Measurements from ENCODE around the gene HGS.
A peak's percentile ranks its signal among the peaks of the same experiment; 100 is the strongest.

The HGS gene

DNA sequence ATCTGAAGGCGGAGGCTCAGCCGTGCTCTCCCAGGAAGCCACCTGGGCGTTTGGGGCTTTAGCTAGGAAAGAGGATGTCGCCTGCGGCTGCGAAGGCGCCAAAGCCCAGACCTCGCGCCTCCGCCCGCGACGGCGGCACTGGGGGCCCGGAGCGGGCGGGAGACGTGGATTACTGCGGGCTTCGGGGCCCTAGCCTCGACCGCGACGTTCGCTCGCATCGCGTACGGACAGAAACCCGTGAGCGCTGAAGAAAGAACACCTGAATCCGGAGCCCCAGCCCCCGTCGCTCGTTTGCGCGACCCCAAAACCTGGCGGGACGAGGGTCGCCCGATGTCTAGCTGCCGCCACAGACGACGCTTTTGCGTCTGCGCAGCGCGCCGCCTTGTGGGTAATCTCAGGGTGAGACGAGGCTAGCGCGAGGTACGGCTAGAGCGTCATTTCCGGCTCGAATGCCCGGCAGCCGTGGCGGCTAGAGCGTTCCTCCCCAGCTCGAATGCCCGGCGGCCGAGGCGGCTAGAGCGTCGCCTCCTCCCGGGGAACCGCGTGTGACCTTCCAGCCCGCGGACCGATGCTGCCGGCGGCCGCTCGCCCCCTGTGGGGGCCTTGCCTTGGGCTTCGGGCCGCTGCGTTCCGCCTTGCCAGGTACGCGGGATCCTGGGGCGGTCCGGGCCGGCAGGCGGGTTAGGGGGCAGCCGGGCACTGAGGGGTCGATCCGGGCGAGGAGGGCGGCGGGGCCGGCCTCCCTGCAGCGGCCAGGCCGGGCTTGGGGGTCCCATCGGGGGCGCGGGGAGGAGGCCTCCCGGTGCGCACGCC lies 19.3 kb downstream of the HGS start, which contains the start of gene MRPL12:
Gene MRPL12 (plus strand): TSS at position 434 of the 813 bp plus-strand sequence. CDS start 135 bp downstream, at position 569.
- H3K4me3 ChIP-seq (ENCODE audit: low read depth, low read length) = peak within 1 kb of the TSS; percentile 95
- no peaks in the 10 kb centered on the region for H3K9me3 ChIP-seq (ENCODE audit: control insufficient read depth, insufficient read depth, low read length)
- peaks cover 52% of the 10 kb centered on the region for H3K36me3 ChIP-seq (ENCODE audit: control insufficient read depth, insufficient read depth, low read length)
- no peaks in the 10 kb centered on the region for H3K4me1 ChIP-seq (ENCODE audit: control insufficient read depth, insufficient read depth, low read length)
- no peaks in the 10 kb centered on the region for H3K27me3 ChIP-seq (ENCODE audit: control insufficient read depth, insufficient read depth, low read length)
- H3K9ac ChIP-seq (ENCODE audit: low read depth, low read length) = peak within 1 kb of the TSS; percentile 98

DNA sequence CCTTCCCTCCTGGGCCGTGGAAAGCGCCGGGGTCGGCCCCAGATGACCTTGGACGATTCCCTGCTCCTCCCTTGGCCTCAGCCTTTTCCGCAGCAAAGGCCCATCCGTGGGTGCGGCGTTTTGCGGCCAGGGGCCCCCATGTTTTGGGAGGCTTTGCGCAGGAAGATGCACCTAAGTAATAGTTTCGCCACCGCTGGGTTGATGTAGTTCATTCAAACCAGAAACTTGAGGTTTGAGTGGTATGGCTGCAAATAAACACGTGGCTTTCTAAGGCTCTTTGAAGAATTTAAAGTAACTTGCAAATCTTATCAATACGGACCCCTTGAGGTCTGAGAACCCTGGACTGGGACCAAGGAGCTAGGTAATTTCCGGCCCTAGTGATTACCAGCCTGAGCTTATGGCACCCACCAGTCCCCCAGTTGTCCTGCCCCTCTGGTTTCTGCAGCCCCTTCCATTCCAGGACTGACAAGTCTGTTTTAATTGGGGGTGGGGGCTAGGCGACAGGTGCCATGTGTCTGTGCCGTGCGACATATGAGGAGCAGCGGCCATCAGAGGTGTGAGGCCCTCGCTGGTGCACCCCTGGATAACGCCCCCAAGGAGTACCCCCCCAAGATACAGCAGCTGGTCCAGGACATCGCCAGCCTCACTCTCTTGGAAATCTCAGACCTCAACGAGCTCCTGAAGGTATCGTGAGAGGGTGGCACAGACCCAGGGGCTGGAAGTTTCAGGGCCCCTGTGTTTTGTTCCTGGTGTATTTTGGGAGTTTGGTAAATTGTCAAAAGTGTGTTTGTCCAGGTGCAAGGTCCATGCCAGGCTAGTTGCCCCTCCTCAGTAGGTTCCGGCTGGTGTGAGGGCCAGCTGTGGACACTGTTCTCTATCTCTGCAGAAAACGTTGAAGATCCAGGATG lies 20.2 kb downstream of the HGS start:
- Histone ChIP-seq H3K9ac (ENCODE audit: low read depth, low read length) (peak overlapping the region; percentile 98), H3K9me3 (ENCODE audit: control insufficient read depth, insufficient read depth, low read length) (no peaks in the 10 kb centered on the region), H3K27me3 (ENCODE audit: control insufficient read depth, insufficient read depth, low read length) (no peaks in the 10 kb centered on the region), H3K4me3 (ENCODE audit: low read depth, low read length) (peak overlapping the region; percentile 95), H3K4me1 (ENCODE audit: control insufficient read depth, insufficient read depth, low read length) (no peaks in the 10 kb centered on the region), H3K36me3 (ENCODE audit: control insufficient read depth, insufficient read depth, low read length) (peaks cover 50% of the 10 kb centered on the region)

DNA sequence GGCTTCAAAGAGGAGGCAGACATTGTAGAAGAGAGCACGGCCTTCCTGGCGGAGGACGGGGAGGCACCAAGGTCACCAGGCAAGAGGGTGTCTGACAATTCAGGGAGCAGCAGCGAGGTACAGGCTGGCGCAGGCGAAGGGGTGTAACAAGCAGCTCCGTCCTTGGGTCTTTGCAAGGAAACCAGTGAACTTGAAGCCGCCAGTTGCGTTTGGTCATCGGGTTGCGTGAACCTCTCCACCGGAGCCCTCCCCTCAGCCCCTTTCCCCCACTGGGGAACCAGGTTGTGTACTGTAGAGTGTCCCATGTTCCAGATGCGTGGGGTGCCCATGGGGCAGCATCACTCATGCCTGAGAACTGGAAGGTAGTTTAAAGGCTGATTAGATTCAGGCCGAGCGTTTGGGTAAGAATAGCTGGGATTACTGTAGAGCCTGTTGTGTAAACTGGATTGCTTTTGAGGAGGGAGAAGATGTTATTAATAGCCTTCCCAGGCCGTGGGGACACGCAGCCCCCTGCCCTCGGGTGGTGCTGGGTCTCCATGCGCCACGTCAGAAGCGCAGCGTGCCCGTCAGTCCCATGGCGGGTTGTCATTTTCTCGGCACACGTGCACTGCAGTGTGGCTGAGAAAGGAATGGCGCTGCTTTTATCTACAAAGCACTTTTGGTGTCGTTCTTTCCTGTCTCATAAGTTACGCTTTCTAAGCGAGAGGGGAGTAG lies 21.9 kb downstream of the HGS start:
- no peak overlapping the region for H3K4me3 ChIP-seq (ENCODE audit: low read depth, low read length)
- no peak overlapping the region for H3K9ac ChIP-seq (ENCODE audit: low read depth, low read length)
- H3K9me3 ChIP-seq (ENCODE audit: control insufficient read depth, insufficient read depth, low read length) = no peaks in the 10 kb centered on the region
- H3K27me3 ChIP-seq (ENCODE audit: control insufficient read depth, insufficient read depth, low read length) = no peaks in the 10 kb centered on the region
- H3K36me3 ChIP-seq (ENCODE audit: control insufficient read depth, insufficient read depth, low read length) = peaks cover 44% of the 10 kb centered on the region
- H3K4me1 ChIP-seq (ENCODE audit: control insufficient read depth, insufficient read depth, low read length) = no peaks in the 10 kb centered on the region

DNA sequence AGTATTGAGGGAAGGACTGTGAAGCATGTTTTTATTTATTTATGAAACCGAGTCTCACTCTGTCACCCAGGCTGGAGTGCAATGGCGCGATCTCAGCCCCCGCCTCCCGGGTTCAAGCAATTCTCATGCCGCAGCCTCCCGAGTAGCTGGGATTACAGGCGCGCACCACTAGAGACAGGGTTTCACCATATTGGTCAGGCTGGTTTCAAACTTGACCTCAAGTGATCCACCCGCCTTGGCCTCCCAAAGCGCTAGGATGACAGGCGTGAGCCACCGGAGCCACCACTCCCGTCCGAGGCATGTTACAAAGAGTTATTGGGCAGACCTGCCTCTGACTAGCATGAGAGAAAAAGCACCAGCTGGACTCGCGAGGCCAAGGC lies 22.4 kb downstream of the HGS start:
- H3K36me3 ChIP-seq (ENCODE audit: control insufficient read depth, insufficient read depth, low read length) = peaks cover 38% of the 10 kb centered on the region
- H3K4me3 ChIP-seq (ENCODE audit: low read depth, low read length) = no peak overlapping the region
- no peak overlapping the region for H3K9ac ChIP-seq (ENCODE audit: low read depth, low read length)

DNA sequence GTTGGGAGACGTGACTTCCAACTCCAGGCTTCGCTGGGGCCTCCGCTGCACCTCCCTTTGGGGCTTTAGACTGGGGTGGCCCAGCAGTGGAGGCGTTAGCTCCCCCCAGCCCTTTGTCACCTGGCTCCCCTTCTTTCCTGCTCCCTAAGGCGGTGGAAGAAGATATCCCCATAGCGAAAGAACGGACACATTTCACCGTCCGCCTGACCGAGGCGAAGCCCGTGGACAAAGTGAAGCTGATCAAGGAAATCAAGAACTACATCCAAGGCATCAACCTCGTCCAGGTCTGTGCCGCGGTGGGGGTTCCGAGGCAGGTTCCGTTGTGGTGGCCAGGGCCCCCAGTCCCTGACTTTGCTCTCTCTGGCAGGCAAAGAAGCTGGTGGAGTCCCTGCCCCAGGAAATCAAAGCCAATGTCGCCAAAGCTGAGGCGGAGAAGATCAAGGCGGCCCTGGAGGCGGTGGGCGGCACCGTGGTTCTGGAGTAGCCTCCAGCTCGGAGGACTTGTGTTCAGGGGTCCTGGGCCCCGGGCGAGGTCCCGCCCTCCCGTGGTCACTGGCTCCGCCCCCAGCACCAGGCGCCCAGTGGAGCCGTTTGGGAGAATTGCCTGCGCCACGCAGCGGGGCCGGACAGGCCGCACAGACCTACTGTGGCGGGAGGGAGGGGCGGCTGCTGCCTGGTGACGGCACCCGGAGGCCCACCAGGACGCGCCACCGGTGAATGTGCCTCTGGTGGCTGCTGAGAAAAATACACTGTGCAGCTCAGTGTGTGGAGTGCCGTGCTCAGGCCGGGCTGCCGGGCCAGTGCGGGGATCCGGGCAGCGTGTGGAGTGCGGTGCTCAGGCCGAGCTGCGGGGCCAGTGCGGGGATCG lies 23.2 kb downstream of the HGS start:
- Histone ChIP-seq H3K4me1 (ENCODE audit: control insufficient read depth, insufficient read depth, low read length) (no peaks in the 10 kb centered on the region), H3K9me3 (ENCODE audit: control insufficient read depth, insufficient read depth, low read length) (no peaks in the 10 kb centered on the region), H3K27me3 (ENCODE audit: control insufficient read depth, insufficient read depth, low read length) (no peaks in the 10 kb centered on the region), H3K9ac (ENCODE audit: low read depth, low read length) (no peak overlapping the region), H3K36me3 (ENCODE audit: control insufficient read depth, insufficient read depth, low read length) (peaks cover 31% of the 10 kb centered on the region), H3K4me3 (ENCODE audit: low read depth, low read length) (no peak overlapping the region)

More for the DNA sequence above, 22.4 kb downstream of the HGS start:
- H3K4me1 ChIP-seq (ENCODE audit: control insufficient read depth, insufficient read depth, low read length) = no peaks in the 10 kb centered on the region
- H3K27me3 ChIP-seq (ENCODE audit: control insufficient read depth, insufficient read depth, low read length) = no peaks in the 10 kb centered on the region
- no peaks in the 10 kb centered on the region for H3K9me3 ChIP-seq (ENCODE audit: control insufficient read depth, insufficient read depth, low read length)

DNA sequence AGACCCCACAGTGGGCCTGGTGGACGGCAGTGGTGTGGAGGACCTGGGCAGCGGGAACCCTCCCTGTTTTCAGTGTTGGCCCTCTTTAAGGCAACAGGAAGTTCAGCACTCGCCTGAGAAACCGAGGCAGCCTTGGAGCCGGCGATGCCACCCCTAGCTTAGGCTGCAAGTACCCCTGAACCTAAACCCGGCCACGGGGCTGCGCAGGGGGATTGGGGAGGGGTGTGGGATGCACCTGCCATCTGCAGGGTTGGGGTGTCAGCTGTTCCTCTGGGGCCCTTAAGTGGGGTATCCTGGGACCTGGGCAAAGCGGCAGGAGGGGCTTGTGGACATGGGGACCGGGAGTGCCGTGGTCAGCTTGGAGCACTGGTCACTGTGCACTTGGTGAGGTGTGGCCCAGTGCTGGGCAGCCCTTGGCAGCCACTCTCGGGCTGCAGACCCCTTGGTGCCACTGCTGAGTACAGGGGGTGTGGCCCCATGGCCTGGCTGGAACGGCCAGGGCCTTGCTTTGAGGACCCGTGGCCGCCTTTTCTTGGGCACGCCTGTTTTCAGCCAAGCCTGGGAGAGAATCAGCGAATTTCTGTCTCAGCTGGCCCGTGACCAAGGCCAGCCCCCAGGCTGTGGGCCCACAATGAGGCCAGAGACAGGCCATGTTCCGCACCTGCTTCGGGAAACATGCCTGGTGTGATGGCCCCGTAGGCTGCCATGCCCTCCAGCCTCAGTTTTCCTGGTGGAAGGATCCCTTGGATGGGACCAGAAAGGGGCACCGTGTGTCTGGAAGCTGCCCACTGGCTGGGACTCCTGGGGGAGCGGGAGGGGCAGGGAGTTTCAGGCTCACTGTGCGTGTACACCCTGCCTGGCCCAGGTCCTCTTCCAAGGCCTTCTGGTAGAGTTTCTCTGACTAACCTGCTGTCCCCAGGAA lies 24.2 kb downstream of the HGS start:
- H3K9me3 ChIP-seq (ENCODE audit: control insufficient read depth, insufficient read depth, low read length) = no peaks in the 10 kb centered on the region
- H3K9ac ChIP-seq (ENCODE audit: low read depth, low read length) = no peak overlapping the region
- no peaks in the 10 kb centered on the region for H3K27me3 ChIP-seq (ENCODE audit: control insufficient read depth, insufficient read depth, low read length)
- H3K4me1 ChIP-seq (ENCODE audit: control insufficient read depth, insufficient read depth, low read length) = no peaks in the 10 kb centered on the region
- no peak overlapping the region for H3K4me3 ChIP-seq (ENCODE audit: low read depth, low read length)
- H3K36me3 ChIP-seq (ENCODE audit: control insufficient read depth, insufficient read depth, low read length) = peaks cover 31% of the 10 kb centered on the region

DNA sequence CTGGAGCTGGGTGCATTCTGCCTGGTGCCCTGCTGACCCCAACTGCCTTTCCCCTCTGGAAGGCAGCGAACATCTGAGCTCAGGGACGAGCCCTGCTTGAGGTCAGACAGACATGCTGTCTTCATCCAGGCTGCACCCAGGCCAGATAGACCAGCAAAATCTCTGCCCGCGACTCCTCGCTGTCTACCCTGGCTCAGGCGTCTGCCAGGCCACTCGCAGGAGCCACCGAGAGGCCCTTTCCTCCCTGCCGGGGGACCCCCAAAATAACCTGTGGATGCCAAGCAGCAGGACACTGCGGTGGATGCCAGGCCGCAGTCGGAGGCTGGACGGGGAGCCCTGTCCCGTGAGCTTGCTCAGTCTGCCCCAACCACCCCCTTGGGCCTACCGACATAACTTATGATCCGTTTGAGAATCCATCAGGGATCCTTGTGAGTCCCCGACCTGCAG lies 25.0 kb downstream of the HGS start:
- H3K36me3 ChIP-seq (ENCODE audit: control insufficient read depth, insufficient read depth, low read length) = peaks cover 34% of the 10 kb centered on the region
- no peaks in the 10 kb centered on the region for H3K27me3 ChIP-seq (ENCODE audit: control insufficient read depth, insufficient read depth, low read length)
- no peak overlapping the region for H3K9ac ChIP-seq (ENCODE audit: low read depth, low read length)
- H3K9me3 ChIP-seq (ENCODE audit: control insufficient read depth, insufficient read depth, low read length) = no peaks in the 10 kb centered on the region
- H3K4me1 ChIP-seq (ENCODE audit: control insufficient read depth, insufficient read depth, low read length) = peaks cover 2% of the 10 kb centered on the region
- H3K4me3 ChIP-seq (ENCODE audit: low read depth, low read length) = no peak overlapping the region

DNA sequence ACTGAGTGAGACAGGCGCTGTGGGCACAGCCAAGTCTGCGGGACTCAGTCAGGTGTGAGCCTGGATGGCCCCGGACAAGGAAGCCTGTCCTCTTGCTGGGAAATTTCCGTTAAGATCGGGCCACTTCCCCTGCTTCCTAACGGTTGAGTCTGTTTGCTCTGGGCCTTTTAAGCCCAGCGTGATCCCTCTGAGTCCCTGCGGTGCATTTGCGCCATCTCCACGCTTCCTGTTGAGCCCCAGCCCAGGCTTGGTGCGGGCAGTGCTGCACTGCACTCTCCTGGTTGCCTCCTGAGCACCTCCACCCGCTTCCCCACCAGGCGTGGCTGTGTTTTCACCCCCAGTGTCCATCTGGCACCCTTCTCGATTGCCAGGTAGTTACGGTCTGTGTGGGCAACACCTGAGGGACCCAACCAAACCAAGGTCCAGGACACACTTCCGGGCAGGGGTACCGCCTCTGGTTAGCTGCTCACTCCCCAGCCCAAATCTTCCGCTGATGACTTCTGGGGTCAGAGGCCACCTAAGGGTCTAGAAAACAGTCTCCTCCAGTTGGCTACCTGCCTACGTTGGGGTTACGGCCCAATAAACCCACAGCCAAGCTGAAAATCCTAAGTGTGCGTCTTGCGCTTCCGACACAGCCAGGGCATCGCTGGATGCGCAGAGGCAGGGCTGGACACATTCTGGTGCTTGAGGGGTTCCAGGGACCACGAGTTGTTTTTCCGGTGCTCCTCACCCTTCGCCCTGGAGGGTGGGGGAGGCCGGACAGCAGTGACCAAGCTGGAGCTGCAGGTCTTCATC lies 26.9 kb downstream of the HGS start:
- Histone ChIP-seq H3K4me3 (ENCODE audit: low read depth, low read length) (peak overlapping the region; percentile 65), H3K36me3 (ENCODE audit: control insufficient read depth, insufficient read depth, low read length) (peaks cover 33% of the 10 kb centered on the region), H3K9me3 (ENCODE audit: control insufficient read depth, insufficient read depth, low read length) (no peaks in the 10 kb centered on the region), H3K27me3 (ENCODE audit: control insufficient read depth, insufficient read depth, low read length) (no peaks in the 10 kb centered on the region), H3K4me1 (ENCODE audit: control insufficient read depth, insufficient read depth, low read length) (peaks cover 2% of the 10 kb centered on the region), H3K9ac (ENCODE audit: low read depth, low read length) (peak overlapping the region; percentile 79)

DNA sequence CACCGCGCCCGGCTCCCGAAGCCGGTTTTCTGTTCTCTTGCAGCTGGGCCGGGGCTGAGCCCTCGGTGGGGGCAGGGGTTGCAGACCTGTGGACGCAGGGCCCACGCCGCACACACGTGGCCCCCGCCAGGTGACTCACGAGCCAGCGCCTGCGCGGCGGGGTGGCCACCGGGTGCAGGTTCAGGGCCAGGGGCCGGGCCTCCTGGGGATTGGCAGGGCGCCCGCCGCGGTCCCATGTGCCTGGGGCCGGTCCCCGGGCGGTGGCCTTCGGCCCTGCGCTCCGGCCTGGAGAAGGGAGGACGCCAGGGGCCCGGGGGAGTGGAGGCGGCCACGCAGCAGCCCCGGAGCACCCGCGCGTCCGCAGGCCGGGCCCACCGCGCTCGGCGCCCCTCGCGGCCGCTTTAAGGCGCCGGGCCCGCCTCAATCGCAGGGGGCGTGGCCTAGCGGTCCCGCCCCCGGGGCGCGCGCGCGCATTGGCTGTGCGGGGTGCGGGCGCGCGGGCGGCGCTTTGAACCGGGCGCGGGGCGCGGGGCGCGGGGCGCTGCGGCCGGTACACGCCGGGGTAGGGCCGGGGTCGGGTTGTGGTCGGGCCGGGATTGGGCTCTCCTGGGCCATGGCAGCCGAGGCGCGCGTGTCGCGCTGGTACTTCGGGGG lies 28.1 kb downstream of the HGS start, which contains the start of gene SLC25A10:
Gene SLC25A10 (plus strand): TSS at position 471 of the 654 bp plus-strand sequence. CDS start 143 bp downstream, at position 614.
- H3K9me3 ChIP-seq (ENCODE audit: control insufficient read depth, insufficient read depth, low read length) = no peaks in the 10 kb centered on the region
- peak within 1 kb of the TSS; percentile 65 for H3K4me3 ChIP-seq (ENCODE audit: low read depth, low read length)
- H3K4me1 ChIP-seq (ENCODE audit: control insufficient read depth, insufficient read depth, low read length) = peaks cover 2% of the 10 kb centered on the region
- H3K9ac ChIP-seq (ENCODE audit: low read depth, low read length) = peak within 1 kb of the TSS; percentile 79
- H3K27me3 ChIP-seq (ENCODE audit: control insufficient read depth, insufficient read depth, low read length) = no peaks in the 10 kb centered on the region
- peaks cover 33% of the 10 kb centered on the region for H3K36me3 ChIP-seq (ENCODE audit: control insufficient read depth, insufficient read depth, low read length)
